HepG2 (cell line): Measurements from ENCODE around the gene FUOM. TPM values are rescaled to one million over a fixed set of nuclear protein-coding genes. Genes with fewer than 3 reads are reported as not detected.

Experiments
- ATAC-seq: fragments of 200-7000 bp; cut with Tn5 transposase; 3 replicates; pipeline ENCODE4 v1.9.1; 2020; ENCODE audit warnings: mild to moderate bottlenecking, moderate library complexity
- BruUV-seq: library from RNA; stranded (reverse); fragments of 400-500 nt; replicated peaks from 2 replicates; lab custom pipeline; 2021; lab: Mats Ljungman, UMichigan
- CTCF ChIA-PET: fragments of 300-600 bp; formaldehyde crosslinking; extraction: SDS; loops from one replicate; lab custom pipeline; 2021; ENCODE audit warnings: low total read pairs, inconsistent platforms, low intra/inter-chr PET ratio; lab: Yijun Ruan, JAX
- POLR2A ChIA-PET: fragments of 350-600 bp; sonication (Branson Sonifier 250); formaldehyde crosslinking; loops from one replicate; lab custom pipeline; 2020; ENCODE audit warnings: antibody characterized with exemption, inconsistent platforms; lab: Yijun Ruan, JAX
- DNase-seq: peaks from one replicate; pipeline ENCODE4 v3.0.0-alpha.2; 2015; ENCODE audit warnings: low spot score
- FAIRE-seq: peaks from 3 replicates; lab custom pipeline; 2011; peaks lifted over from hg19 to GRCh38; lab: Jason Lieb, UNC
- H2AFZ ChIP-seq: one replicate; pipeline ENCODE4 v1.6.1; 2011; ENCODE audit warnings: low read length, inconsistent platforms
- H3K27ac ChIP-seq: fragments of 300-600 bp; 3 replicates; pipeline ENCODE4 v1.8.0; 2011; ENCODE audit warnings: mixed run types, mild to moderate bottlenecking, mixed read lengths, low read length, inconsistent platforms; ENCODE audit not compliant: insufficient read depth; ENCODE audit errors: extremely low read length
- H3K27me3 ChIP-seq, 2 experiments: fragments of 200-600 bp in 1 of 2; 2 replicates in 1 of 2; 3 replicates in 1 of 2; pipeline versions ENCODE4 v1.6.0 to v1.8.0; 2011; ENCODE audit warnings: low read length in 2 of 2, mild to moderate bottlenecking in 2 of 2, moderate library complexity in 2 of 2, inconsistent platforms in 1 of 2; ENCODE audit not compliant: insufficient read depth in 2 of 2, control insufficient read depth in 1 of 2
- H3K36me3 ChIP-seq, 2 experiments: fragments of 200-600 bp in 1 of 2; replicated peaks in 1 of 2; 2 replicates in 1 of 2; 3 replicates in 1 of 2; pipeline versions ENCODE4 v1.5.1 to v1.8.0; 2011; ENCODE audit warnings: low read length in 2 of 2, inconsistent platforms in 1 of 2; ENCODE audit not compliant: insufficient read depth in 2 of 2, control insufficient read depth in 1 of 2
- H3K4me1 ChIP-seq: 2 replicates; pipeline ENCODE4 v1.5.1; 2012; ENCODE audit warnings: low read length, inconsistent platforms; ENCODE audit not compliant: insufficient read depth
- H3K4me2 ChIP-seq: 2 replicates; pipeline ENCODE4 v1.6.0; 2011; ENCODE audit warnings: low read depth, low read length, inconsistent platforms
- H3K4me3 ChIP-seq, 3 experiments: fragments of 200-600 bp in 1 of 3; sonication (generic), shearing (Covaris generic) in 1 of 3; replicated peaks in 1 of 3; 2 replicates each; pipeline ENCODE4 v1.5.1; 2011 to 2016; ENCODE audit warnings: low read length in 3 of 3, inconsistent platforms in 2 of 3, low read depth in 2 of 3, mild to moderate bottlenecking in 2 of 3, control low read depth in 1 of 3, mixed read lengths in 1 of 3; ENCODE audit not compliant: insufficient read depth in 1 of 3
- H3K79me2 ChIP-seq: one replicate; pipeline ENCODE4 v1.6.1; 2011; ENCODE audit warnings: low read length, inconsistent platforms; ENCODE audit not compliant: insufficient read depth
- H3K9ac ChIP-seq: 2 replicates; pipeline ENCODE4 v1.6.0; 2011; ENCODE audit warnings: mild to moderate bottlenecking, low read depth, low read length, inconsistent platforms; ENCODE audit not compliant: insufficient read depth
- H3K9me3 ChIP-seq: 2 replicates; pipeline ENCODE4 v1.5.1; 2012; ENCODE audit warnings: mild to moderate bottlenecking, low read length
- H4K20me1 ChIP-seq: 2 replicates; pipeline ENCODE4 v1.6.0; 2011; ENCODE audit warnings: inconsistent platforms, mild to moderate bottlenecking, low read length, moderate library complexity; ENCODE audit not compliant: insufficient read depth
- AGO2 ChIP-seq: fragments of 200-400 bp; formaldehyde crosslinking; optimal IDR thresholded peaks from 2 replicates; pipeline ENCODE3; 2017; ENCODE audit warnings: mild to moderate bottlenecking, low read depth, low read length, moderate library complexity
- ATM ChIP-seq: fragments of 450-650 bp; IDR thresholded peaks from 2 replicates; pipeline ENCODE4 v1.7.1; 2017; ENCODE audit warnings: mild to moderate bottlenecking, borderline replicate concordance
- HNRNPLL ChIP-seq: fragments of 200-400 bp; formaldehyde crosslinking; IDR thresholded peaks from 2 replicates; pipeline ENCODE4 v1.6.1; 2017; ENCODE audit warnings: mild to moderate bottlenecking, low read depth, low read length; ENCODE audit not compliant: poor library complexity, severe bottlenecking
- NFRKB ChIP-seq: fragments of 450-650 bp; IDR thresholded peaks from 2 replicates; pipeline ENCODE4 v1.6.1; 2017
- SMYD3 ChIP-seq: sonication (generic); formaldehyde crosslinking; IDR thresholded peaks from 2 replicates; pipeline ENCODE4 v1.8.1; 2023; ENCODE audit warnings: mild to moderate bottlenecking, missing genetic modification reagents
- SP5 ChIP-seq: IDR thresholded peaks from 2 replicates; pipeline ENCODE4 v1.6.1; 2016; ENCODE audit warnings: low read depth, borderline replicate concordance
- SRSF1 ChIP-seq: fragments of 200-400 bp; formaldehyde crosslinking; optimal IDR thresholded peaks from 2 replicates; pipeline ENCODE3; 2017; ENCODE audit warnings: mild to moderate bottlenecking, low read depth, low read length, moderate library complexity
- ZFX ChIP-seq: sonication (generic); formaldehyde crosslinking; IDR thresholded peaks from 2 replicates; pipeline ENCODE4 v1.4.0; 2020; ENCODE audit warnings: mild to moderate bottlenecking, low read depth, missing genetic modification reagents, moderate library complexity
- ZFYVE20 ChIP-seq: sonication (generic); formaldehyde crosslinking; IDR thresholded peaks from 2 replicates; pipeline ENCODE4 v1.8.0; 2023; ENCODE audit warnings: low read depth, mild to moderate bottlenecking, moderate library complexity, missing genetic modification reagents, borderline replicate concordance
- ZNF543 ChIP-seq: sonication (generic); formaldehyde crosslinking; IDR thresholded peaks from 2 replicates; pipeline ENCODE4 v1.4.0; 2020; ENCODE audit warnings: mild to moderate bottlenecking, missing genetic modification reagents
- ZNF564 ChIP-seq: sonication (generic); formaldehyde crosslinking; IDR thresholded peaks from 2 replicates; pipeline ENCODE4 v1.8.1; 2023; ENCODE audit warnings: mild to moderate bottlenecking, missing genetic modification reagents
- WGBS: methylation state at CpG from one replicate; pipeline ENCODE4 v1.1.6; 2017; ENCODE audit warnings: low lambda C conversion rate; 5-methylcytosine and 5-hydroxymethylcytosine counted together
- in situ Hi-C: cut with HindIII; loops from 2 replicates; pipeline ENCODE4 v1.10.0; 2017; ENCODE audit warnings: low pct_unique_long_range_greater_than_20kb; ENCODE audit not compliant: extremely low pct_ligation_motif_present
- intact Hi-C: fragments of 100-400 bp; cut with micrococcal nuclease; formaldehyde crosslinking; loops from one replicate; pipeline ENCODE4 v1.10.0; 2022; ENCODE audit not compliant: unreplicated experiment
- polyA plus RNA-seq, 8 experiments: library from polyadenylated mRNA; depleted of rRNA in 3 of 8; stranded (reverse) in 7 of 8; unstranded in 1 of 8; fragments of >200 nt; fragmentation: Illumina TruSeq in 4 of 8; extraction: Trizol in 4 of 8; gene quantifications; 2 replicates each; pipeline versions ENCODE4 v1.2.1 to v1.2.3, GENCODE V29; 2011 to 2016; ENCODE audit warnings: low read depth in 4 of 8, missing spikeins in 1 of 8, mixed read lengths in 1 of 8; ENCODE audit not compliant: insufficient read depth in 1 of 8
- total RNA-seq, 5 experiments: library from RNA; depleted of rRNA; stranded (reverse); fragments of >200 nt; fragmentation: Illumina TruSeq; extraction: Trizol; gene quantifications; 2 replicates each; pipeline ENCODE4 v1.2.3, GENCODE V29; 2016; ENCODE audit warnings: low read depth in 1 of 5
- TF ChIP-seq, protein P1 (sequence below): sonication (generic); formaldehyde crosslinking; IDR thresholded peaks from 2 replicates; pipeline ENCODE4 v1.4.0; 2020; ENCODE audit warnings: missing genetic modification reagents, mild to moderate bottlenecking, borderline replicate concordance
- TF ChIP-seq, protein P2 (sequence below): sonication (generic); formaldehyde crosslinking; IDR thresholded peaks from 2 replicates; pipeline ENCODE4 v1.8.1; 2022; ENCODE audit warnings: low read depth, mild to moderate bottlenecking, missing genetic modification reagents
- TF ChIP-seq, protein P3 (sequence below): sonication (generic); formaldehyde crosslinking; IDR thresholded peaks from 2 replicates; pipeline ENCODE4 v1.8.0; 2023; ENCODE audit warnings: mild to moderate bottlenecking, missing genetic modification reagents
- TF ChIP-seq, protein P4 (sequence below), 2 experiments: fragments of 450-650 bp in 1 of 2; sonication (generic) in 1 of 2; formaldehyde crosslinking; IDR thresholded peaks; 2 replicates each; pipeline versions ENCODE4 v1.5.0 to v1.8.0; 2020 to 2022; ENCODE audit warnings: mild to moderate bottlenecking in 1 of 2, missing genetic modification reagents in 1 of 2

FUOM gene
- total and polyA plus RNA-seq, 2 of the 13 experiments (the other 11 are each of a cell fraction or from before 2014, with no cell fraction given) = 27.5 to 60.4 TPM

DNA sequence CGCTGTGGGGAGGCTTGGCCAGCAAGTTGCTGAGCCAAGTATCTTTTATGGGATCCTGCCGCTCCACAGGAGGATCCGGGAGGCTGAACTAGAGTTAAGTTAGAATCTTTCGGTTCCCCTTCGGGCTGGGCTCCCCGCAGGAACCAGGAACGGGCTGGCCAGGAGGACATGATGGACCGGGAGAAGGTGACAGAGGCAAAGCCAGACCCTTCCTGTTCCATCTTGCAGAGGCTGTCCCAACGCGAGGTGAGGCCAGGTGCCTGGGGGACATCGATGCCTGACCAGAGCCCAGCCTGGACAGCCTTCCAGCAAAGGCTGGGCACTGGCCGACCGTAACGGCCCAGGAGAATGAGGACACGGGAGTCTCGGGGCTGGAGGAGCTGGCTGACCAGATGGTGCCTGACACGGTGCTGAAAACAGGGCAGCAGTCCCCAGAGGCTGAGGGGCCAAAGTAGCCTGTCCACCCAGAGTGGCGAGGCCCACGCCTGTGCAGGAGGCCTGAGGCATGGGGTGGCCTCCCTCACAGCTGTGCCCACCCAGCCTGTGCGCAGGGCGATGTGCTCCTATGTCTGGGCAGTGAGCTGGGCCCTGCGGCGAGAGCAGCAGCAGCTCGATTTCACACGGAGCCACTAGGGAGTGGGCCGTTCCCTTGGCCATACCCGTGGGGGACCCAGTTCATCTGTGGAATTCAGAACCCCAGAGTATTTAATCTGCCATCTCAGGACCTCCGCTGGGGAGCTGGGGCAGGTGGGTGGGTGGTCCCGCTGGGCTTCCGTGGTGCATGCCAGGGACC lies 19.4 kb upstream of the FUOM start:
- no peak overlapping the region for H2AFZ ChIP-seq
- no peaks in the 10 kb centered on the region for H3K9me3 ChIP-seq
- peaks cover 2% of the 10 kb centered on the region for H3K79me2 ChIP-seq
- ChIA-PET CTCF (no interaction called here), POLR2A (interaction anchor here (1.1 to 4.6 kb wide), 6 partner anchors 11 to 53 kb away, joined by 4 to 78 read pairs (median 16); partner anchors contain the start of genes FUOM, MTG1 and PRAP1)
- peak overlapping the region; percentile 79; the same call in 1 of the 2 replicates for H3K9ac ChIP-seq
- DNase-seq (no peak), ATAC-seq (no peak), FAIRE-seq (no peak)
- peak overlapping the region; percentile 93 for H3K4me2 ChIP-seq
- H3K27me3 ChIP-seq = peaks cover 0 to 3% of the 10 kb centered on the region in 2 experiments; a peak in 1 of 5 replicates
- H3K36me3 ChIP-seq = no peaks in the 10 kb centered on the region
- intact Hi-C loops (loop anchor here (10.0 kb wide), 1 partner anchor 52 kb away; no protein-coding TSS in a partner anchor), in situ Hi-C loops (no loop called here)
- H3K4me1 ChIP-seq = peaks cover 26% of the 10 kb centered on the region
- H3K27ac ChIP-seq = no peak overlapping the region
- H4K20me1 ChIP-seq = no peaks in the 10 kb centered on the region
- BruUV-seq = no TSS peak
- 80% methylated on average over 12 of the region's 30 CpGs for WGBS
- H3K4me3 ChIP-seq = peak overlapping the region in 2 of 3 experiments; percentile 72 to 86; a peak in 4 of 6 replicates
- TF ChIP-seq NFRKB = no peak
- TF ChIP-seq, protein P1, sequence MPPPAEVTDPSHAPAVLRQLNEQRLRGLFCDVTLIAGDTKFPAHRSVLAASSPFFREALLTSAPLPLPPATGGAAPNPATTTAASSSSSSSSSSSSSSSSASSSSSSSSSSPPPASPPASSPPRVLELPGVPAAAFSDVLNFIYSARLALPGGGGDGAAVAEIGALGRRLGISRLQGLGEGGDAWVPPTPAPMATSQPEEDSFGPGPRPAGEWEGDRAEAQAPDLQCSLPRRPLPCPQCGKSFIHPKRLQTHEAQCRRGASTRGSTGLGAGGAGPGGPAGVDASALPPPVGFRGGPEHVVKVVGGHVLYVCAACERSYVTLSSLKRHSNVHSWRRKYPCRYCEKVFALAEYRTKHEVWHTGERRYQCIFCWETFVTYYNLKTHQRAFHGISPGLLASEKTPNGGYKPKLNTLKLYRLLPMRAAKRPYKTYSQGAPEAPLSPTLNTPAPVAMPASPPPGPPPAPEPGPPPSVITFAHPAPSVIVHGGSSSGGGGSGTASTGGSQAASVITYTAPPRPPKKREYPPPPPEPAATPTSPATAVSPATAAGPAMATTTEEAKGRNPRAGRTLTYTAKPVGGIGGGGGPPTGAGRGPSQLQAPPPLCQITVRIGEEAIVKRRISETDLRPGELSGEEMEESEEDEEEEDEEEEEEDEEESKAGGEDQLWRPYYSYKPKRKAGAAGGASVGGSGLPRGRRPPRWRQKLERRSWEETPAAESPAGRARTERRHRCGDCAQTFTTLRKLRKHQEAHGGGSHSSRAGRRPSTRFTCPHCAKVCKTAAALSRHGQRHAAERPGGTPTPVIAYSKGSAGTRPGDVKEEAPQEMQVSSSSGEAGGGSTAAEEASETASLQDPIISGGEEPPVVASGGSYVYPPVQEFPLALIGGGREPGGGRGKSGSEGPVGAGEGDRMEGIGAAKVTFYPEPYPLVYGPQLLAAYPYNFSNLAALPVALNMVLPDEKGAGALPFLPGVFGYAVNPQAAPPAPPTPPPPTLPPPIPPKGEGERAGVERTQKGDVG (CRISPR knock-in tag) = no peak
- TF ChIP-seq, protein P2, sequence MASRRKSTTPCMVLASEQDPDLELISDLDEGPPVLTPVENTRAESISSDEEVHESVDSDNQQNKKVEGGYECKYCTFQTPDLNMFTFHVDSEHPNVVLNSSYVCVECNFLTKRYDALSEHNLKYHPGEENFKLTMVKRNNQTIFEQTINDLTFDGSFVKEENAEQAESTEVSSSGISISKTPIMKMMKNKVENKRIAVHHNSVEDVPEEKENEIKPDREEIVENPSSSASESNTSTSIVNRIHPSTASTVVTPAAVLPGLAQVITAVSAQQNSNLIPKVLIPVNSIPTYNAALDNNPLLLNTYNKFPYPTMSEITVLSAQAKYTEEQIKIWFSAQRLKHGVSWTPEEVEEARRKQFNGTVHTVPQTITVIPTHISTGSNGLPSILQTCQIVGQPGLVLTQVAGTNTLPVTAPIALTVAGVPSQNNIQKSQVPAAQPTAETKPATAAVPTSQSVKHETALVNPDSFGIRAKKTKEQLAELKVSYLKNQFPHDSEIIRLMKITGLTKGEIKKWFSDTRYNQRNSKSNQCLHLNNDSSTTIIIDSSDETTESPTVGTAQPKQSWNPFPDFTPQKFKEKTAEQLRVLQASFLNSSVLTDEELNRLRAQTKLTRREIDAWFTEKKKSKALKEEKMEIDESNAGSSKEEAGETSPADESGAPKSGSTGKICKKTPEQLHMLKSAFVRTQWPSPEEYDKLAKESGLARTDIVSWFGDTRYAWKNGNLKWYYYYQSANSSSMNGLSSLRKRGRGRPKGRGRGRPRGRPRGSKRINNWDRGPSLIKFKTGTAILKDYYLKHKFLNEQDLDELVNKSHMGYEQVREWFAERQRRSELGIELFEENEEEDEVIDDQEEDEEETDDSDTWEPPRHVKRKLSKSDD (CRISPR knock-in tag) = no peak
- TF ChIP-seq, protein P3, sequence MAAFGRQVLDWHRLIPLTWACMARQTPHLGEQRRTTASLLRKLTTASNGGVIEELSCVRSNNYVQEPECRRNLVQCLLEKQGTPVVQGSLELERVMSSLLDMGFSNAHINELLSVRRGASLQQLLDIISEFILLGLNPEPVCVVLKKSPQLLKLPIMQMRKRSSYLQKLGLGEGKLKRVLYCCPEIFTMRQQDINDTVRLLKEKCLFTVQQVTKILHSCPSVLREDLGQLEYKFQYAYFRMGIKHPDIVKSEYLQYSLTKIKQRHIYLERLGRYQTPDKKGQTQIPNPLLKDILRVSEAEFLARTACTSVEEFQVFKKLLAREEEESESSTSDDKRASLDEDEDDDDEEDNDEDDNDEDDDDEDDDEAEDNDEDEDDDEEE (CRISPR knock-in tag) = 0 out of 2 replicates have a peak, but pooled peaks have one; percentile 51
- peak; percentile 1 for TF ChIP-seq AGO2
- TF ChIP-seq, protein P4, sequence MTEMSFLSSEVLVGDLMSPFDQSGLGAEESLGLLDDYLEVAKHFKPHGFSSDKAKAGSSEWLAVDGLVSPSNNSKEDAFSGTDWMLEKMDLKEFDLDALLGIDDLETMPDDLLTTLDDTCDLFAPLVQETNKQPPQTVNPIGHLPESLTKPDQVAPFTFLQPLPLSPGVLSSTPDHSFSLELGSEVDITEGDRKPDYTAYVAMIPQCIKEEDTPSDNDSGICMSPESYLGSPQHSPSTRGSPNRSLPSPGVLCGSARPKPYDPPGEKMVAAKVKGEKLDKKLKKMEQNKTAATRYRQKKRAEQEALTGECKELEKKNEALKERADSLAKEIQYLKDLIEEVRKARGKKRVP (CRISPR knock-in tag; IDR thresholded peaks at IDR 0.05) = no peak
- peak; percentile 31 for TF ChIP-seq SRSF1
- TF ChIP-seq ZNF543 = no peak
- TF ChIP-seq ZFX (CRISPR knock-in tag) = no peak; the same call in 1 of the 2 replicates
- no peak for TF ChIP-seq ATM
- no peak for TF ChIP-seq SP5
- TF ChIP-seq HNRNPLL = no peak
- no peak for TF ChIP-seq ZNF564 (CRISPR knock-in tag)
- TF ChIP-seq SMYD3 (CRISPR knock-in tag) = no peak
- no peak for TF ChIP-seq ZFYVE20 (CRISPR knock-in tag)
